GM12878 (cell line): ENCODE data around the gene COL5A1. TPM values are rescaled to one million over a fixed set of nuclear protein-coding genes. Genes with fewer than 3 reads are reported as not detected.

Experiments
- ATAC-seq: fragments of 200-7000 bp; cut with Tn5 transposase; 3 replicates; pipeline ENCODE4 v1.9.1; 2020; ENCODE audit warnings: mild to moderate bottlenecking, moderate library complexity
- BruUV-seq: library from RNA; stranded (reverse); fragments of 400-500 nt; replicated peaks from 2 replicates; lab custom pipeline; 2021; lab: Mats Ljungman, UMichigan
- CTCF ChIA-PET: fragments of 300-600 bp; sonication (Branson Sonifier 250); formaldehyde crosslinking; extraction: SDS; loops from one replicate; lab custom pipeline; 2021; ENCODE audit warnings: inconsistent platforms; lab: Yijun Ruan, JAX
- POLR2A ChIA-PET: fragments of 350-600 bp; formaldehyde crosslinking; extraction: SDS; loops from one replicate; lab custom pipeline; 2021; ENCODE audit warnings: inconsistent platforms; lab: Charles Lee
- RAD21 ChIA-PET: fragments of 300-600 bp; sonication (Branson Sonifier 250); formaldehyde crosslinking; loops from one replicate; lab custom pipeline; 2023; ENCODE audit warnings: antibody characterized with exemption; ENCODE audit not compliant: unreplicated experiment; lab: Charles Lee
- SMC1A ChIA-PET: fragments of 300-600 bp; sonication (Branson Sonifier 250); formaldehyde crosslinking; loops from one replicate; lab custom pipeline; 2023; ENCODE audit not compliant: unreplicated experiment, uncharacterized antibody; lab: Charles Lee
- DNase-seq: peaks from one replicate; pipeline ENCODE4 v3.0.0-alpha.2; 2011; ENCODE audit warnings: low read depth, low spot score
- FAIRE-seq: peaks from 3 replicates; lab custom pipeline; 2011; peaks lifted over from hg19 to GRCh38; lab: Jason Lieb, UNC
- H2AFZ ChIP-seq: 2 replicates; pipeline ENCODE4 v1.6.0; 2011; ENCODE audit warnings: low read depth, low read length, control low read depth; ENCODE audit not compliant: control insufficient read depth
- H3K27ac ChIP-seq: 2 replicates; pipeline ENCODE4 v1.5.1; 2011; ENCODE audit warnings: control low read depth; ENCODE audit not compliant: control insufficient read depth, insufficient read depth
- H3K27me3 ChIP-seq, 2 experiments: replicated peaks in 1 of 2; 2 replicates each; pipeline versions ENCODE4 v1.6.0 to v1.6.1; 2011; ENCODE audit warnings: low read length in 1 of 2; ENCODE audit not compliant: control insufficient read depth in 2 of 2, insufficient read depth in 2 of 2
- H3K36me3 ChIP-seq, 2 experiments: 2 replicates each; pipeline ENCODE4 v1.5.1; 2011; ENCODE audit warnings: low read length in 1 of 2; ENCODE audit not compliant: control insufficient read depth in 2 of 2, insufficient read depth in 2 of 2
- H3K4me1 ChIP-seq: 2 replicates; pipeline ENCODE4 v1.6.1; 2011; ENCODE audit warnings: mild to moderate bottlenecking, low read length, moderate library complexity, mixed read lengths; ENCODE audit not compliant: control insufficient read depth, insufficient read depth
- H3K4me2 ChIP-seq: 2 replicates; pipeline ENCODE4 v1.6.0; 2011; ENCODE audit warnings: control low read depth; ENCODE audit not compliant: control insufficient read depth, insufficient read depth
- H3K4me3 ChIP-seq: fragments of 200-600 bp; sonication (generic); 2 replicates; pipeline ENCODE4 v1.5.1; 2016
- H3K79me2 ChIP-seq: 2 replicates; pipeline ENCODE4 v1.6.0; 2011; ENCODE audit warnings: low read length; ENCODE audit not compliant: control insufficient read depth, insufficient read depth
- H3K9ac ChIP-seq: 2 replicates; pipeline ENCODE4 v1.8.0; 2011; ENCODE audit warnings: low read length, control low read depth, mixed read lengths; ENCODE audit not compliant: control insufficient read depth, insufficient read depth
- H3K9me3 ChIP-seq: replicated peaks from 3 replicates; pipeline ENCODE4 v1.5.1; 2011; ENCODE audit warnings: mild to moderate bottlenecking, low read length; ENCODE audit not compliant: control insufficient read depth, insufficient read depth
- H4K20me1 ChIP-seq: 2 replicates; pipeline ENCODE4 v1.6.0; 2011; ENCODE audit not compliant: control insufficient read depth, insufficient read depth
- BRCA1 ChIP-seq: IDR thresholded peaks from 2 replicates; pipeline ENCODE4 v1.6.1; 2011; ENCODE audit warnings: low read depth, low read length, improper control_type of control experiment
- CBX3 ChIP-seq: fragments of 200-600 bp; sonication (generic); IDR thresholded peaks from 2 replicates; pipeline ENCODE4 v1.6.1; 2016; ENCODE audit warnings: low read depth, borderline replicate concordance
- CHD1 ChIP-seq: IDR thresholded peaks from 2 replicates; pipeline ENCODE4 v1.6.1; 2012; ENCODE audit warnings: low read depth, low read length, improper control_type of control experiment
- ETV6 ChIP-seq, 2 experiments: fragments of 450-650 bp in 1 of 2; IDR thresholded peaks in 1 of 2; conservative IDR thresholded peaks in 1 of 2; 2 replicates each; pipeline ENCODE4 v1.6.1; 2014; ENCODE audit warnings: antibody characterized with exemption in 1 of 2, borderline replicate concordance in 1 of 2, low read depth in 1 of 2, mild to moderate bottlenecking in 1 of 2, moderate library complexity in 1 of 2
- IKZF2 ChIP-seq, 2 experiments: fragments of 450-650 bp; IDR thresholded peaks; 2 replicates each; pipeline ENCODE4 v1.6.1; 2017; ENCODE audit warnings: mild to moderate bottlenecking in 2 of 2, moderate library complexity in 2 of 2
- MEF2B ChIP-seq: fragments of 450-650 bp; IDR thresholded peaks from 2 replicates; pipeline ENCODE4 v1.6.1; 2018; ENCODE audit warnings: mild to moderate bottlenecking, moderate library complexity; ENCODE audit not compliant: partially characterized antibody, poor library complexity, severe bottlenecking
- NFYB ChIP-seq: IDR thresholded peaks from 2 replicates; pipeline ENCODE4 v1.6.1; 2011; ENCODE audit warnings: low read depth, mild to moderate bottlenecking, low read length, improper control_type of control experiment, moderate library complexity; ENCODE audit not compliant: insufficient read depth
- POLR2AphosphoS2 ChIP-seq: IDR thresholded peaks from 2 replicates; pipeline ENCODE4 v1.6.1; 2011; ENCODE audit warnings: low read depth, mild to moderate bottlenecking, low read length, improper control_type of control experiment, moderate library complexity
- RAD21 ChIP-seq: IDR thresholded peaks from 2 replicates; pipeline ENCODE4 v1.6.1; 2011; ENCODE audit warnings: mild to moderate bottlenecking, low read depth, low read length, moderate library complexity; ENCODE audit not compliant: insufficient read depth
- RELA ChIP-seq: fragments of 450-650 bp; IDR thresholded peaks from 2 replicates; pipeline ENCODE4 v1.8.0; 2014; ENCODE audit warnings: borderline replicate concordance; ENCODE audit not compliant: partially characterized antibody
- SPI1 ChIP-seq: IDR thresholded peaks from 2 replicates; pipeline ENCODE4 v1.6.1; 2011; ENCODE audit warnings: low read depth, mild to moderate bottlenecking, low read length, moderate library complexity, borderline replicate concordance; ENCODE audit not compliant: insufficient read depth
- STAT3 ChIP-seq: IDR thresholded peaks from 2 replicates; pipeline ENCODE4 v1.6.1; 2011; ENCODE audit warnings: low read depth, low read length, improper control_type of control experiment
- ZNF217 ChIP-seq: fragments of 450-650 bp; IDR thresholded peaks from 2 replicates; pipeline ENCODE4 v1.6.1; 2017; ENCODE audit warnings: antibody characterized with exemption, mild to moderate bottlenecking
- ZNF274 ChIP-seq: IDR thresholded peaks from one replicate; pipeline ENCODE4 v1.8.0; 2011; ENCODE audit not compliant: insufficient read length, insufficient read depth
- ZNF622 ChIP-seq: fragments of 450-650 bp; IDR thresholded peaks from 2 replicates; pipeline ENCODE4 v1.6.1; 2017; ENCODE audit warnings: mild to moderate bottlenecking, inconsistent platforms
- ZZZ3 ChIP-seq: IDR thresholded peaks from 2 replicates; pipeline ENCODE4 v1.6.1; 2011; ENCODE audit warnings: low read depth; ENCODE audit not compliant: control insufficient read depth, insufficient read length
- WGBS: methylation state at CpG from one replicate; pipeline ENCODE4 v1.1.6; 2016; ENCODE audit warnings: low lambda C conversion rate; ENCODE audit not compliant: insufficient replicate concordance, insufficient coverage; ENCODE audit errors: missing lambda C conversion rate; 5-methylcytosine and 5-hydroxymethylcytosine counted together
- in situ Hi-C: fragments of 300-500 bp; cut with MboI; formaldehyde crosslinking; loops from 9 replicates; pipeline ENCODE4 v1.14.3; 2018; ENCODE audit warnings: mixed read lengths
- intact Hi-C: fragments of 100-400 bp; cut with micrococcal nuclease; formaldehyde crosslinking; loops from one replicate; pipeline ENCODE4 v1.14.2; 2022; ENCODE audit not compliant: unreplicated experiment
- polyA plus RNA-seq, 11 experiments: library from polyadenylated mRNA; depleted of rRNA in 4 of 11; unstranded in 6 of 11; stranded (reverse) in 5 of 11; fragments of >200 nt; fragmentation: Nextera tagmentation in 4 of 11; fragmentation: Illumina TruSeq in 1 of 11; extraction: Ambion mirVana in 4 of 11; extraction: Trizol in 1 of 11; gene quantifications; 1 replicate in 1 of 11; 2 replicates in 10 of 11; pipeline versions ENCODE4 v1.2.1 to v1.2.3, GENCODE V29; 2011 to 2016; ENCODE audit warnings: inconsistent platforms in 2 of 11, missing spikeins in 2 of 11, low read depth in 1 of 11
- total RNA-seq, 4 experiments: library from RNA; depleted of rRNA in 3 of 4; stranded (reverse); fragments of >200 nt in 3 of 4; fragmentation: Illumina TruSeq in 1 of 4; extraction: Trizol in 1 of 4; gene quantifications; 2 replicates each; pipeline versions ENCODE4 v1.2.1 to v1.2.3, GENCODE V29; 2013 to 2021
- TF ChIP-seq, protein P1 (sequence below): IDR thresholded peaks from 2 replicates; pipeline ENCODE4 v1.6.1; 2011; ENCODE audit warnings: borderline replicate concordance, low read depth, mild to moderate bottlenecking, moderate library complexity, mixed read lengths, low read length; ENCODE audit not compliant: insufficient read depth; ENCODE audit errors: extremely low read length
- TF ChIP-seq, protein P2 (sequence below): fragments of 450-650 bp; IDR thresholded peaks from 2 replicates; pipeline ENCODE4 v1.6.1; 2017; ENCODE audit warnings: borderline replicate concordance

The COL5A1 gene
- total and polyA plus RNA-seq, 10 of the 15 experiments (the other 5 are each of a cell fraction or from before 2014, with no cell fraction given): under 0.01 to 0.15 (median 0.13) TPM; not detected in 4

DNA sequence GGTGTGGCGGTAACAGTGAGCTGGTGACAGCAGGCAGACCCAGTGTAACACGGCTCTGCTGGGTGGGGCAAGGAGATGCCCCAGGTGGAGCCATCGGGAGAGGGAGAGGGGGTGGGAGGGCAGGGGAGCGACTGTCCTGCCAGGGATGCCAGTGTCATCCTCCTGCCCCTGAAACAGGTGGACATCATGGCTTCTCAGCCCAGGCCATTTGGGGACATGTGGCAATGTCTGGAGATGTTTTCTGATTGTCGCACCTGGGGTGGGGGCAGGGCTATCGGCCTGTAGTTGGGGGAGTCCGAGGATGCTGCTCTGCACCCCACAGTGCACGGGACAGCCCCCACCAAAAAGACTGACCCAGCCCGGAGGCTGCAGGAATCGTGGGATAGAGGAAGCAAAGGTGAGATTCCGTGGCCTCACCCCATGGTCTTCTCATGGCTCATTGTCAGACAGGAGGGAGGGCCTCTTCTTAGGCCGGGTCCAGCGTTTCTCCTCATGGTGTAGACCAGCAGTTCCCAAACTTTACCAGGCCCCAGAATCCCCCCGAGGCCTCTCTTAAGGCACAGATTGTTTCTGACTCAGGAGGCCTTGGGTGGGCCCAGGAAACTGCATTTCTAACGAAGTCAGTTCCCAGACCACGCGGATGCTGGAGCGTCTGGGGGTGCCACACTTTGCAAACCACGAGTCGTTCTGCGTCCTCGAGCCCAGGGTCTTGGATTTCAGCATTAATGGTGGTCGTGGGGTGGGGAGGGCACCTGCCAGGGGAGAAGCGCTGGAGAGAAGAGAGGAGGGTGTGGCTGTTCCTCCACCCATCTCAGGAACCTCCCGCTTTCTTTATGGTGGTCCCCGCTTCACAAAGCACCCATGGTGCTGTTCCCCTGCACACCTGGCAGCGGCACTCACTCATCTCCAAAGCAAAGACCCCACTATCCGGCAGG lies 11.0 kb downstream of the COL5A1 start:
- no peak overlapping the region for H3K9ac ChIP-seq
- RAD21 ChIA-PET: no interaction called here

More for the DNA sequence above, 11.0 kb downstream of the COL5A1 start:
- H4K20me1 ChIP-seq: no peaks in the 10 kb centered on the region
- CTCF ChIA-PET: no interaction called here
- DNase-seq (no peak), FAIRE-seq (no peak), ATAC-seq (no peak)
- H3K27ac ChIP-seq: no peak overlapping the region
- H3K36me3 ChIP-seq: no peaks in the 10 kb centered on the region
- POLR2A ChIA-PET: no interaction called here
- no peak overlapping the region for H3K4me2 ChIP-seq
- H3K4me1 ChIP-seq: no peaks in the 10 kb centered on the region
- 31% methylated on average over 24 of the region's 28 CpGs for WGBS
- no TSS peak for BruUV-seq
- TF ChIP-seq ETV6 (conservative IDR thresholded peaks at IDR 0.05 in 1 of 2, IDR thresholded peaks at IDR 0.05 in 1 of 2; ENCODE audit: borderline replicate concordance in 1 of 2, low read depth in 1 of 2): no peak
- TF ChIP-seq STAT3: no peak
- TF ChIP-seq CBX3: no peak
- no peak for TF ChIP-seq RAD21
- TF ChIP-seq ZNF274: no peak
- no peak for TF ChIP-seq BRCA1
- no peak for TF ChIP-seq RELA
- no peak for TF ChIP-seq SPI1
- no peak for TF ChIP-seq ZNF217
- no peak for TF ChIP-seq CHD1
- TF ChIP-seq, protein P1, sequence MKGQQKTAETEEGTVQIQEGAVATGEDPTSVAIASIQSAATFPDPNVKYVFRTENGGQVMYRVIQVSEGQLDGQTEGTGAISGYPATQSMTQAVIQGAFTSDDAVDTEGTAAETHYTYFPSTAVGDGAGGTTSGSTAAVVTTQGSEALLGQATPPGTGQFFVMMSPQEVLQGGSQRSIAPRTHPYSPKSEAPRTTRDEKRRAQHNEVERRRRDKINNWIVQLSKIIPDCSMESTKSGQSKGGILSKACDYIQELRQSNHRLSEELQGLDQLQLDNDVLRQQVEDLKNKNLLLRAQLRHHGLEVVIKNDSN: no peak
- TF ChIP-seq ZZZ3: no peak
- no peak for TF ChIP-seq MEF2B
- TF ChIP-seq ZNF622: no peak
- no peak for TF ChIP-seq IKZF2 (IDR thresholded peaks at IDR 0.05)
- TF ChIP-seq NFYB: no peak
- TF ChIP-seq POLR2AphosphoS2: no peak
- TF ChIP-seq, protein P2, sequence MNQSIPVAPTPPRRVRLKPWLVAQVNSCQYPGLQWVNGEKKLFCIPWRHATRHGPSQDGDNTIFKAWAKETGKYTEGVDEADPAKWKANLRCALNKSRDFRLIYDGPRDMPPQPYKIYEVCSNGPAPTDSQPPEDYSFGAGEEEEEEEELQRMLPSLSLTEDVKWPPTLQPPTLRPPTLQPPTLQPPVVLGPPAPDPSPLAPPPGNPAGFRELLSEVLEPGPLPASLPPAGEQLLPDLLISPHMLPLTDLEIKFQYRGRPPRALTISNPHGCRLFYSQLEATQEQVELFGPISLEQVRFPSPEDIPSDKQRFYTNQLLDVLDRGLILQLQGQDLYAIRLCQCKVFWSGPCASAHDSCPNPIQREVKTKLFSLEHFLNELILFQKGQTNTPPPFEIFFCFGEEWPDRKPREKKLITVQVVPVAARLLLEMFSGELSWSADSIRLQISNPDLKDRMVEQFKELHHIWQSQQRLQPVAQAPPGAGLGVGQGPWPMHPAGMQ: no peak
- intact Hi-C loops (no loop called here), in situ Hi-C loops (no loop called here)
- H3K9me3 ChIP-seq: no peaks in the 10 kb centered on the region
- H3K27me3 ChIP-seq: no peaks in the 10 kb centered on the region
- H2AFZ ChIP-seq: no peak overlapping the region
- no peak overlapping the region for H3K4me3 ChIP-seq
- H3K79me2 ChIP-seq: no peaks in the 10 kb centered on the region
- SMC1A ChIA-PET: no interaction called here
